Prostate gland (tissue), 2 donors: ENCODE results near the gene WDFY4. TPM values are rescaled to one million over a fixed set of nuclear protein-coding genes. Genes with fewer than 3 reads are reported as not detected.
"Not testable (repeated sequence)": the region's sequence is repeated elsewhere in the genome, so short reads cannot be mapped to it uniquely, and the experiment has no call there.

Experiments used
- DNase-seq: peaks from one replicate; pipeline ENCODE4 v3.0.0-alpha.2; 2019; ENCODE audit warnings: low spot score
- H3K27ac ChIP-seq, 2 donors: fragments of 200-600 bp; sonication (generic); 2 replicates each; pipeline ENCODE4 v1.5.1; 2017 to 2019
- H3K27me3 ChIP-seq: fragments of 200-600 bp; sonication (generic); replicated peaks from 2 replicates; pipeline ENCODE4 v1.5.1; 2019; ENCODE audit not compliant: insufficient read depth
- H3K36me3 ChIP-seq, 2 donors: fragments of 200-600 bp; sonication (generic); 1 replicate in 1 of 2; 2 replicates in 1 of 2; pipeline versions ENCODE4 v1.5.1 to v1.8.1; 2017 to 2019
- H3K4me1 ChIP-seq: fragments of 200-600 bp; sonication (generic); replicated peaks from 2 replicates; pipeline ENCODE4 v1.5.1; 2019
- H3K4me3 ChIP-seq, 2 donors: fragments of 200-600 bp; sonication (generic); 2 replicates each; pipeline ENCODE4 v1.5.1; 2017 to 2019
- H3K9me3 ChIP-seq: fragments of 200-600 bp; sonication (generic); 2 replicates; pipeline ENCODE4 v1.5.1; 2017
- POLR2A ChIP-seq: fragments of 450-650 bp; IDR thresholded peaks from one replicate; pipeline ENCODE4 v1.6.1; 2016; ENCODE audit warnings: antibody characterized with exemption, mild to moderate bottlenecking
- POLR2AphosphoS5 ChIP-seq: sonication (generic); formaldehyde crosslinking; IDR thresholded peaks from one replicate; pipeline ENCODE4 v1.6.1; 2017; ENCODE audit warnings: antibody characterized with exemption
- WGBS: methylation state at CpG from one replicate; pipeline ENCODE4 v1.1.5; 2018; 5-methylcytosine and 5-hydroxymethylcytosine counted together
- intact Hi-C: fragments of 100-400 bp; cut with DNase I; formaldehyde crosslinking; loops from one replicate; pipeline ENCODE4 v1.14.2; 2022
- total RNA-seq, 2 donors: library from RNA; depleted of rRNA; stranded (reverse); fragments of >200 nt; gene quantifications; one replicate each; pipeline ENCODE4 v1.1.0, GENCODE V29; 2016
- TF ChIP-seq, protein P1 (sequence below), 4 experiments: fragments of 200-600 bp in 2 of 4; fragments of 450-650 bp in 2 of 4; sonication (generic) in 2 of 4; IDR thresholded peaks; 1 replicate in 3 of 4; 2 replicates in 1 of 4; pipeline ENCODE4 v1.5.1; 2016 to 2019; ENCODE audit warnings: antibody characterized with exemption in 4 of 4, mild to moderate bottlenecking in 2 of 4, moderate library complexity in 2 of 4

WDFY4 gene
- total RNA-seq, 2 donors from 2014 or later: 0.59 to 5.7 TPM

GRCh38 chr10:48638158-48638557 is 46.5 kb upstream of the WDFY4 start:
- Histone ChIP-seq H3K9me3 (no peaks in the 10 kb centered on the region), H3K36me3 (no peaks in the 10 kb centered on the region), H3K4me3 (no peak overlapping the region), H3K27me3 (no peaks in the 10 kb centered on the region), H3K4me1 (no peaks in the 10 kb centered on the region), H3K27ac (no peak overlapping the region)
- WGBS: 88% methylated on average over 4 of the region's 4 CpGs
- DNase-seq: no peak
- intact Hi-C loops: no loop called here
- TF ChIP-seq POLR2AphosphoS5 (no peak), POLR2A (no peak)
- TF ChIP-seq, protein P1, sequence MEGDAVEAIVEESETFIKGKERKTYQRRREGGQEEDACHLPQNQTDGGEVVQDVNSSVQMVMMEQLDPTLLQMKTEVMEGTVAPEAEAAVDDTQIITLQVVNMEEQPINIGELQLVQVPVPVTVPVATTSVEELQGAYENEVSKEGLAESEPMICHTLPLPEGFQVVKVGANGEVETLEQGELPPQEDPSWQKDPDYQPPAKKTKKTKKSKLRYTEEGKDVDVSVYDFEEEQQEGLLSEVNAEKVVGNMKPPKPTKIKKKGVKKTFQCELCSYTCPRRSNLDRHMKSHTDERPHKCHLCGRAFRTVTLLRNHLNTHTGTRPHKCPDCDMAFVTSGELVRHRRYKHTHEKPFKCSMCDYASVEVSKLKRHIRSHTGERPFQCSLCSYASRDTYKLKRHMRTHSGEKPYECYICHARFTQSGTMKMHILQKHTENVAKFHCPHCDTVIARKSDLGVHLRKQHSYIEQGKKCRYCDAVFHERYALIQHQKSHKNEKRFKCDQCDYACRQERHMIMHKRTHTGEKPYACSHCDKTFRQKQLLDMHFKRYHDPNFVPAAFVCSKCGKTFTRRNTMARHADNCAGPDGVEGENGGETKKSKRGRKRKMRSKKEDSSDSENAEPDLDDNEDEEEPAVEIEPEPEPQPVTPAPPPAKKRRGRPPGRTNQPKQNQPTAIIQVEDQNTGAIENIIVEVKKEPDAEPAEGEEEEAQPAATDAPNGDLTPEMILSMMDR (IDR thresholded peaks at IDR 0.05): no peak

DNA sequence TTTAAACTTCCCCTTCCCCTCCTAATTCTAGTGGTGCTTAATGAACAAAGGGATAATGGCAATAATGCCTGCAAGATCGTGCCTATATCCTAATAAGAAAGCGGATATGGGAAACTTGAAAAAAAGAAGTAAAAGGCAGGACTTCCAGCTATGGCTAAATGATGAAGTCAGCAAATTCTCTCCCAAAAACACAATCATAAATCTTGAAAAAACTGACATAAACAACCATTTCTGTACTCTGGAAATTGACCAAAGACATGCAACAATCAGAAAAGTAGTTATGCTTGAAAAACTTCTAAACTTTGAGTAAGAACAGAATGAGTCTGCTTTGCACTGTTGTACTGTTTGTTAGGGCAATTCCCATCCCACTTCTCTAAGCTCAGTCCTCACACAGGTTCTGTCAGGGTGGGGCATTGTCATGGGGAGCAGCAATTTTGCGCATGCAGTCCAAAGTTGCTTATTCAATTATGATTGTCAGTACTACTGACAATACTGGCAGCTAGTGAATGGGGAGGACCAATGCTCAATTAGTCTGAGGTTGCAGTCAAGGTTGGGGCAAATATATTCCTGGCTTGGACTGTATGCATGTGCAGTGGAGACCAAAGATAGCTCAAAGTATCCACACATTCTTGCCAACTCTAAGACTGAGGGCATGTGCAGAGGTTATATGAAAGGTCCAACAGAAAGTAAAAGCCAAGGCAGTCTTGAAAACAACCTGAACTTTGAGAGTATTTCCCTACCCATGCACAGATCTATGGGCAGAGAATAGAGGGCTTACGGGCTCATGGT is 45.7 kb upstream of the WDFY4 start:
- H3K4me1 ChIP-seq: no peaks in the 10 kb centered on the region
- intact Hi-C loops: no loop called here
- DNase-seq: no peak
- no peaks in the 10 kb centered on the region for H3K9me3 ChIP-seq
- TF ChIP-seq, protein P1 (IDR thresholded peaks at IDR 0.05): no peak
- TF ChIP-seq POLR2A (no peak), POLR2AphosphoS5 (no peak)
- no peaks in the 10 kb centered on the region for H3K36me3 ChIP-seq
- H3K4me3 ChIP-seq: no peak overlapping the region
- H3K27ac ChIP-seq: no peak overlapping the region
- H3K27me3 ChIP-seq: no peaks in the 10 kb centered on the region
- 83% methylated on average over 4 of the region's 4 CpGs for WGBS

GRCh38 chr10:48639632-48640031 is 45.0 kb upstream of the WDFY4 start:
- Histone ChIP-seq H3K4me3 (no peak overlapping the region), H3K27me3 (no peaks in the 10 kb centered on the region), H3K4me1 (no peaks in the 10 kb centered on the region), H3K9me3 (no peaks in the 10 kb centered on the region), H3K27ac (no peak overlapping the region), H3K36me3 (no peaks in the 10 kb centered on the region)
- TF ChIP-seq POLR2A: no peak
- TF ChIP-seq, protein P1 (IDR thresholded peaks at IDR 0.05): no peak
- TF ChIP-seq POLR2AphosphoS5: no peak
- WGBS: 26% methylated on average over 1 of the region's 1 CpG
- DNase-seq: no peak
- intact Hi-C loops: no loop called here

DNA sequence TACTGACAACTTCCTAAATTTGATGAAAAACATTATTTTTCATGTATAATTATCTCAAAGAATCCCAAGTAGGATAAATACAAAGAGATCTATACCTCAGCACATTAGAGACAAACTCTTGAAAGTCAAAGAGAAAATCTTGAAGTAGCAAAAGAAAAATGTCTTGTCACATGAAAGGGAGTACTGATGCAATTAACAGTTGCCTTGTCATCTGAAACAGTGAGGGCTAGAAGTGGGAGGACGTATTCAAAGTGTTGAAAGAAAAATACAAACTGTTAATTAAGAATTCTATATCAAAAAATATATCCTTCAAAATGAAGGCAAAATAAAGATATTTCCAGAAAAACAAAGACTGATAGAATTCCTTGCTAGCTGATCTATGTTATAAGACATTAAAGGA is 44.3 kb upstream of the WDFY4 start:
- Histone ChIP-seq H3K9me3 (no peaks in the 10 kb centered on the region), H3K36me3 (no peaks in the 10 kb centered on the region), H3K27ac (no peak overlapping the region), H3K4me1 (no peaks in the 10 kb centered on the region), H3K27me3 (no peaks in the 10 kb centered on the region), H3K4me3 (no peak overlapping the region)
- DNase-seq: no peak
- intact Hi-C loops: no loop called here
- TF ChIP-seq, protein P1 (IDR thresholded peaks at IDR 0.05): no peak
- TF ChIP-seq POLR2A (no peak), POLR2AphosphoS5 (no peak)
- WGBS: 78% methylated on average over 1 of the region's 1 CpG

DNA sequence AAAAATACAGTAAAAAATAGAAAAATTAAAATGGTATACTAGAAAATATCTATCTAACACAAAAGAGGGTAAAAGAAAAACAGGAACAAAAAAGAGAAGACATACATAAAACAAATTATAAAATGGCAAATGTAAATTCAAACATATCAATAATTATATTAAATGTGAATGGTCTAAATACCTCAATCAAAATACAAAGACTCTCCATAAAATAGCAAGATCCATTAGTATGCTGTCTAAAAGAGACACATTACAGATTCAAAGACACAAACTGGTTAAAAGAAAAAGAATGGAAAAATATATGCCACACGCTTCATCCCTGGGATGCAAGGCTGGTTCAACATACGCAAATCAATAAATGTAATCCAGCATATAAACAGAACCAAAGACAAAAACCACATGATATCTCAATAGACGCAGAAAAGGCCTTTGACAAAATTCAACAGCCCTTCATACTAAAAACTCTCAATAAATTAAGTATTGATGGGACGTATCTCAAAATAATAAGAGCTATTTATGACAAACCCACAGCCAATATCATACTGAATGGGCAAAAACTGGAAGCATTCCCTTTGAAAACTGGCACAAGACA is 43.5 kb upstream of the WDFY4 start:
- H3K4me3 ChIP-seq, H3K9me3 ChIP-seq, H3K36me3 ChIP-seq, intact Hi-C loops, H3K27me3 ChIP-seq, H3K4me1 ChIP-seq, DNase-seq, H3K27ac ChIP-seq: not testable (repeated sequence)
- 93% methylated on average over 4 of the region's 4 CpGs for whole genome bisulfite sequencing
